K562 (cell line): ENCODE results near the gene DDIT3. TPM values are rescaled to one million over a fixed set of nuclear protein-coding genes. Genes with fewer than 3 reads are reported as not detected.

Source experiments
- ATAC-seq: fragments of 200-7000 bp; cut with Tn5 transposase; 3 replicates; pipeline ENCODE4 v1.9.1; 2020; ENCODE audit warnings: moderate library complexity
- BruUV-seq: library from RNA; stranded (reverse); fragments of 400-500 nt; replicated peaks from 2 replicates; lab custom pipeline; 2021; lab: Mats Ljungman, UMichigan
- CTCF ChIA-PET: fragments of 300-600 bp; formaldehyde crosslinking; extraction: SDS; loops from one replicate; lab custom pipeline; 2021; ENCODE audit warnings: low intra/inter-chr PET ratio; lab: Yijun Ruan, JAX
- POLR2A ChIA-PET: fragments of 300-600, 350-650 bp; sonication (Branson Sonifier 250); formaldehyde crosslinking; extraction: SDS; loops from one replicate; lab custom pipeline; 2021; ENCODE audit warnings: antibody characterized with exemption, inconsistent platforms; lab: Yijun Ruan, JAX
- DNase-seq, 4 experiments: peaks; one replicate each; pipeline versions ENCODE4 v3.0.0 to v3.0.0-alpha.2; 2011 to 2018; ENCODE audit warnings: low spot score in 3 of 4, mixed read lengths in 3 of 4; ENCODE audit errors: extremely low read depth in 1 of 4
- FAIRE-seq: peaks from 2 replicates; lab custom pipeline; 2011; peaks lifted over from hg19 to GRCh38; lab: Jason Lieb, UNC
- H2AFZ ChIP-seq: 2 replicates; pipeline ENCODE4 v1.6.0; 2011; ENCODE audit warnings: low read depth, low read length, control low read depth, inconsistent platforms
- H3K27ac ChIP-seq: fragments of 200-600 bp; 3 replicates; pipeline ENCODE4 v1.8.0; 2011; ENCODE audit warnings: low read depth, mild to moderate bottlenecking, control low read depth, inconsistent platforms, low read length, moderate library complexity, mixed read lengths; ENCODE audit errors: extremely low read depth
- H3K27me3 ChIP-seq, 2 experiments: fragments of 300-600 bp in 1 of 2; 2 replicates in 1 of 2; 3 replicates in 1 of 2; pipeline versions ENCODE4 v1.6.0 to v1.8.0; 2011; ENCODE audit warnings: inconsistent platforms in 2 of 2, low read length in 2 of 2, mild to moderate bottlenecking in 1 of 2, mixed read lengths in 1 of 2, moderate library complexity in 1 of 2; ENCODE audit not compliant: control insufficient read depth in 2 of 2, insufficient read depth in 2 of 2
- H3K36me3 ChIP-seq: fragments of 300-600 bp; 3 replicates; pipeline ENCODE4 v1.8.0; 2011; ENCODE audit warnings: mild to moderate bottlenecking, low read length, inconsistent platforms; ENCODE audit not compliant: control insufficient read depth, insufficient read depth
- H3K4me1 ChIP-seq, 2 experiments: fragments of 200-600 bp in 1 of 2; replicated peaks in 1 of 2; 2 replicates in 1 of 2; 3 replicates in 1 of 2; pipeline versions ENCODE4 v1.5.1 to v1.8.0; 2011; ENCODE audit warnings: inconsistent platforms in 2 of 2, low read length in 2 of 2, mild to moderate bottlenecking in 1 of 2, mixed read lengths in 1 of 2, moderate library complexity in 1 of 2; ENCODE audit not compliant: control insufficient read depth in 2 of 2, insufficient read depth in 2 of 2
- H3K4me2 ChIP-seq: 2 replicates; pipeline ENCODE4 v1.6.1; 2011; ENCODE audit warnings: low read length, control low read depth, inconsistent platforms, mixed read lengths; ENCODE audit not compliant: insufficient read depth
- H3K4me3 ChIP-seq: fragments of 200-600 bp; sonication (generic), shearing (Covaris generic); 2 replicates; pipeline ENCODE4 v1.5.1; 2016; ENCODE audit warnings: control low read depth, inconsistent platforms
- H3K79me2 ChIP-seq: fragments of 200-600 bp; 3 replicates; pipeline ENCODE4 v1.8.0; 2011; ENCODE audit warnings: low read length, inconsistent platforms; ENCODE audit not compliant: control insufficient read depth, insufficient read depth
- H3K9ac ChIP-seq, 2 experiments: 2 replicates each; pipeline versions ENCODE4 v1.6.0 to v1.6.1; 2011; ENCODE audit warnings: low read depth in 2 of 2, low read length in 2 of 2, control low read depth in 1 of 2, inconsistent platforms in 1 of 2, mild to moderate bottlenecking in 1 of 2, mixed read lengths in 1 of 2; ENCODE audit not compliant: insufficient read depth in 1 of 2
- H3K9me1 ChIP-seq: one replicate; pipeline ENCODE4 v1.6.0; 2011; ENCODE audit warnings: inconsistent platforms, mild to moderate bottlenecking, low read length, moderate library complexity; ENCODE audit not compliant: control insufficient read depth, insufficient read depth
- H3K9me3 ChIP-seq: replicated peaks from 2 replicates; pipeline ENCODE4 v1.5.1; 2011; ENCODE audit warnings: low read depth, low read length, inconsistent platforms; ENCODE audit not compliant: control insufficient read depth, insufficient read depth
- H4K20me1 ChIP-seq: replicated peaks from 2 replicates; pipeline ENCODE4 v1.6.1; 2011; ENCODE audit warnings: low read length, inconsistent platforms, mixed read lengths; ENCODE audit not compliant: control insufficient read depth, insufficient read depth
- ATF6 ChIP-seq: sonication (generic); formaldehyde crosslinking; IDR thresholded peaks from 2 replicates; pipeline ENCODE4 v1.4.0; 2020; ENCODE audit warnings: mild to moderate bottlenecking, missing genetic modification reagents
- ERF ChIP-seq: fragments of 450-650 bp; formaldehyde crosslinking; IDR thresholded peaks from 2 replicates; pipeline ENCODE4 v1.4.0; 2020; ENCODE audit warnings: mild to moderate bottlenecking, mixed read lengths
- POLR2A ChIP-seq: fragments of 450-650 bp; conservative IDR thresholded peaks from 2 replicates; pipeline ENCODE4 v1.6.1; 2016
- POLR2G ChIP-seq: fragments of 200-400 bp; formaldehyde crosslinking; IDR thresholded peaks from 2 replicates; pipeline ENCODE4 v1.6.1; 2017; ENCODE audit warnings: low read depth, mild to moderate bottlenecking, antibody characterized with exemption, low read length, moderate library complexity
- ZBTB49 ChIP-seq: sonication (generic); formaldehyde crosslinking; IDR thresholded peaks from 2 replicates; pipeline ENCODE4 v1.8.0; 2022; ENCODE audit warnings: missing genetic modification reagents, mild to moderate bottlenecking, borderline replicate concordance
- WGBS: fragments of 100-300 bp; shearing (Covaris generic); methylation state at CpG from one replicate; pipeline ENCODE4 v1.1.6; 2016; ENCODE audit warnings: low coverage, mixed read lengths; ENCODE audit not compliant: insufficient coverage; ENCODE audit errors: missing lambda C conversion rate; 5-methylcytosine and 5-hydroxymethylcytosine counted together
- in situ Hi-C: fragments of 300-500 bp; cut with MboI; formaldehyde crosslinking; loops from 4 replicates; pipeline ENCODE4 v1.15.0; 2018; ENCODE audit warnings: inconsistent platforms, mixed read lengths
- intact Hi-C: fragments of 100-400 bp; cut with micrococcal nuclease; formaldehyde crosslinking; loops from 2 replicates; pipeline ENCODE4 v1.14.2; 2022
- polyA plus RNA-seq, 8 experiments: library from polyadenylated mRNA; depleted of rRNA in 4 of 8; stranded (reverse) in 5 of 8; unstranded in 3 of 8; fragments of >200 nt; fragmentation: Nextera tagmentation in 2 of 8; fragmentation: Illumina TruSeq in 1 of 8; extraction: Ambion mirVana in 2 of 8; extraction: Trizol in 1 of 8; gene quantifications; 2 replicates each; pipeline versions ENCODE4 v1.2.1 to v1.2.3, GENCODE V29; 2011 to 2014; ENCODE audit warnings: inconsistent platforms in 1 of 8, missing spikeins in 1 of 8
- total RNA-seq, 7 experiments: library from RNA; depleted of rRNA in 6 of 7; stranded (reverse); fragments of >200 nt in 6 of 7; fragmentation: Illumina TruSeq in 2 of 7; extraction: Trizol in 2 of 7; gene quantifications; 2 replicates each; pipeline versions ENCODE4 v1.2.1 to v1.2.3, GENCODE V29; 2011 to 2021; ENCODE audit warnings: low replicate concordance in 1 of 7

Gene DDIT3
- total and polyA plus RNA-seq, 9 of the 15 experiments (the other 6 are each of a cell fraction or from before 2014, with no cell fraction given) = 59.1 to 272 (median 89.9) TPM

- ChIA-PET POLR2A (interaction anchor here (0.6 to 10.8 kb wide), 4 partner anchors 12 to 29 kb away, joined by 3 to 225 read pairs (median 5); partner anchors contain the start of gene DCTN2), CTCF (no interaction called here)
- BruUV-seq = no TSS peak
- FAIRE-seq (no peak), ATAC-seq (no peak), DNase-seq (no peak)
- in situ Hi-C loops (no loop called here), intact Hi-C loops (no loop called here)
- Histone ChIP-seq H3K9me1 (no peaks in the 10 kb centered on the region), H3K79me2 (peaks cover 26% of the 10 kb centered on the region), H3K27me3 (no peaks in the 10 kb centered on the region), H4K20me1 (no peaks in the 10 kb centered on the region), H3K36me3 (peaks cover 73% of the 10 kb centered on the region; the same call in 2 of the 3 replicates), H3K4me2 (no peak overlapping the region), H3K9ac (peak overlapping the region in 1 of 2 experiments; percentile 59; a peak in 2 of 4 replicates), H3K9me3 (no peaks in the 10 kb centered on the region), H3K4me3 (no peak overlapping the region), H3K27ac (no peak overlapping the region), H3K4me1 (peaks cover 24 to 37% of the 10 kb centered on the region in 2 experiments), H2AFZ (no peak overlapping the region)
- 95% methylated on average over 4 of the region's 4 CpGs for WGBS
- TF ChIP-seq POLR2G (peak; percentile 40; the same call in 1 of the 2 replicates), ATF6 (CRISPR knock-in tag) (no peak), POLR2A (0 out of 2 replicates have a peak, but pooled peaks have one; percentile 26), ERF (no peak), ZBTB49 (no peak)
These were observed 6.3 kb upstream of the DDIT3 start for GRCh38 chr12:57526477-57527126.
